Measurements from ENCODE around the gene GREB1.

Gene GREB1

GRCh38 chr2:11579867-11580659, 46.2 kb downstream of the GREB1 start:
- no peak for DNase-seq (ENCODE audit: low read depth)

GRCh38 chr2:11580697-11581096, 46.9 kb downstream of the GREB1 start:
- no peak for DNase-seq (ENCODE audit: low read depth)

- DNase-seq (ENCODE audit: low read depth) = no peak
Observed at GRCh38 chr2:11581124-11581796, 47.4 kb downstream of the GREB1 start.

- DNase-seq (ENCODE audit: low read depth) = no peak
Observed at GRCh38 chr2:11581797-11582611, 48.2 kb downstream of the GREB1 start.

- DNase-seq (ENCODE audit: low read depth) = peak; percentile 54
Observed at GRCh38 chr2:11582612-11582861, 48.7 kb downstream of the GREB1 start.

- DNase-seq (ENCODE audit: low read depth) = no peak
Observed at GRCh38 chr2:11582862-11583752, 49.3 kb downstream of the GREB1 start.

- peak; percentile 96 for DNase-seq (ENCODE audit: low read depth)
Observed at GRCh38 chr2:11583840-11584524, 50.1 kb downstream of the GREB1 start.

GRCh38 chr2:11584525-11585056, 50.7 kb downstream of the GREB1 start:
- no peak for DNase-seq (ENCODE audit: low read depth)

- DNase-seq (ENCODE audit: low read depth) = no peak
Observed at GRCh38 chr2:11585071-11585470, 51.2 kb downstream of the GREB1 start.

GRCh38 chr2:11588228-11589110, 54.6 kb downstream of the GREB1 start:
- DNase-seq (ENCODE audit: low read depth) = no peak

GRCh38 chr2:11589316-11589940, 55.6 kb downstream of the GREB1 start:
- DNase-seq (ENCODE audit: low read depth) = no peak

- no peak for DNase-seq (ENCODE audit: low read depth)
Observed at GRCh38 chr2:11590193-11590592, 56.3 kb downstream of the GREB1 start.

GRCh38 chr2:11591091-11591490, 57.2 kb downstream of the GREB1 start:
- no peak for DNase-seq (ENCODE audit: low read depth)

GRCh38 chr2:11592671-11593574, 59.1 kb downstream of the GREB1 start:
- DNase-seq (ENCODE audit: low read depth) = no peak

- DNase-seq (ENCODE audit: low read depth) = no peak
Observed at GRCh38 chr2:11596801-11597200, 63.0 kb downstream of the GREB1 start.

GRCh38 chr2:11597538-11598225, 63.8 kb downstream of the GREB1 start:
- DNase-seq (ENCODE audit: low read depth) = no peak

GRCh38 chr2:11598228-11598731, 64.4 kb downstream of the GREB1 start:
- DNase-seq (ENCODE audit: low read depth) = peak; percentile 6
